ENCODE data around the gene HYAL4.

DNA sequence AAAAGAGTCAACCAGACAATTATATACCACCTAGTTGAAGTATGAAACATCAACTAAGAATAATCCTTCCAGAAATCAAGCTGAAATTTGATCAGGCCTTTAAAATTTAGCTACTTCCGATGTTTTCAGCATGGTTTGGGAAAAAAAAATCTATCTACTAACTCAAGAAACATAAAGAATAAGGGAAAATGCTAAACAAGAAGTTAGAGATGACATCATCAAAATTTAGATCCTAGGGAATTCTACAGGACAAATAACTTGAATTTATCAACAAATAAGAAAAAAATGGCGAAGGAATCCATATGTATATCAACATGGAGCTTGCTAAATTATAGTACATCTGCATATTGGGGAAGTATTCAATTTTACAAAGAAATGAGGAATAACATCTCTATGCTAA is 36.3 kb downstream of the HYAL4 start:
- TF ChIP-seq LEF1 (IDR thresholded peaks at IDR 0.05; ENCODE audit: borderline replicate concordance) (no peak), FOXK2 (IDR thresholded peaks at IDR 0.05) (no peak), ARNT (IDR thresholded peaks at IDR 0.05) (no peak), L3MBTL2 (conservative IDR thresholded peaks at IDR 0.05) (no peak), FOXM1 (IDR thresholded peaks at IDR 0.05; ENCODE audit: borderline replicate concordance) (no peak), ZNF384 (IDR thresholded peaks at IDR 0.05) (no peak), NFRKB (IDR thresholded peaks at IDR 0.05) (no peak), TARDBP (IDR thresholded peaks at IDR 0.05) (no peak), HDGF (IDR thresholded peaks at IDR 0.05; ENCODE audit: borderline replicate concordance) (no peak)

Measured in HEK293T (cell line).